ENCODE results near the gene DNM3. TPM values are rescaled to one million over a fixed set of nuclear protein-coding genes. Genes with fewer than 3 reads are reported as not detected.

The DNM3 gene
- polyA plus RNA-seq, 1 of the 3 experiments (the other 2 are of a cell fraction), result 0.43 TPM

- TF ChIP-seq, protein P1, sequence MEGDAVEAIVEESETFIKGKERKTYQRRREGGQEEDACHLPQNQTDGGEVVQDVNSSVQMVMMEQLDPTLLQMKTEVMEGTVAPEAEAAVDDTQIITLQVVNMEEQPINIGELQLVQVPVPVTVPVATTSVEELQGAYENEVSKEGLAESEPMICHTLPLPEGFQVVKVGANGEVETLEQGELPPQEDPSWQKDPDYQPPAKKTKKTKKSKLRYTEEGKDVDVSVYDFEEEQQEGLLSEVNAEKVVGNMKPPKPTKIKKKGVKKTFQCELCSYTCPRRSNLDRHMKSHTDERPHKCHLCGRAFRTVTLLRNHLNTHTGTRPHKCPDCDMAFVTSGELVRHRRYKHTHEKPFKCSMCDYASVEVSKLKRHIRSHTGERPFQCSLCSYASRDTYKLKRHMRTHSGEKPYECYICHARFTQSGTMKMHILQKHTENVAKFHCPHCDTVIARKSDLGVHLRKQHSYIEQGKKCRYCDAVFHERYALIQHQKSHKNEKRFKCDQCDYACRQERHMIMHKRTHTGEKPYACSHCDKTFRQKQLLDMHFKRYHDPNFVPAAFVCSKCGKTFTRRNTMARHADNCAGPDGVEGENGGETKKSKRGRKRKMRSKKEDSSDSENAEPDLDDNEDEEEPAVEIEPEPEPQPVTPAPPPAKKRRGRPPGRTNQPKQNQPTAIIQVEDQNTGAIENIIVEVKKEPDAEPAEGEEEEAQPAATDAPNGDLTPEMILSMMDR (IDR thresholded peaks at IDR 0.05), result no peak
Observed at GRCh38 chr1:172411791-172412338, 570.6 kb downstream of the DNM3 start (continued).

DNA sequence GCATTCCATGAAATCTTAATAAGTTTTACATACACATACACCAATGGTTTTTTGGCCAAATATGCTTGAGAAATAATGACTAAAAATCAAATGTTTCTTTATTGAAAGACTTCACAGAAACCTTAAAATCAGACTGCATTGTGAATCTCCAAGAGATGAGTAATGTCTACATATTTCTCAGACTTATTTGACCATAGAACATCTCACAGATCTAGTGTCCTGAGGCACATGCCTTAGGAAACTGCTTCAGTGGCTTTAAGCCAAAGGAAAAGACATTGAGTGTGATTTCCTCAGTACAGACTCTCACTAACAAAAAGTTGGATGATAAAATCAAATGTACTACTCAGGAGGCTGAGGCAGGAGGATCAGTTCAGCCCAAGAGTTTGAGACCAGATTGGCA, 573.0 kb downstream of the DNM3 start:
- no peaks in the 10 kb centered on the region for H3K4me1 ChIP-seq (ENCODE audit: control insufficient read depth in 1 of 2, insufficient read depth in 2 of 2, low read depth in 1 of 2, low read length in 1 of 2)
- ChIA-PET CTCF (interaction anchor here (1.2 kb wide), 1 partner anchor 14 kb away, joined by 3 read pairs; no protein-coding TSS in a partner anchor), POLR2A (no interaction called here)
- H3K4me2 ChIP-seq, result no peak overlapping the region
- H3K4me3 ChIP-seq (ENCODE audit: low read depth in 2 of 2, low read length in 1 of 2), result no peak overlapping the region
- DNase-seq, result no peak
- no peak overlapping the region for H3K27ac ChIP-seq (ENCODE audit: low read depth in 2 of 2, low read length in 1 of 2)
- H2AFZ ChIP-seq (ENCODE audit: low read depth), result no peak overlapping the region
- H3K9ac ChIP-seq, result no peak overlapping the region
- H4K20me1 ChIP-seq (ENCODE audit: insufficient read depth), result no peaks in the 10 kb centered on the region
- H3F3A ChIP-seq (replicated peaks; ENCODE audit: insufficient read depth), result peaks cover 5% of the 10 kb centered on the region
- H3K9me2 ChIP-seq, result no peaks in the 10 kb centered on the region
- H3K9me3 ChIP-seq, result no peaks in the 10 kb centered on the region
- H3K36me3 ChIP-seq (replicated peaks in 1 of 2; ENCODE audit: control insufficient read depth in 1 of 2, insufficient read depth in 2 of 2, low read length in 1 of 2), result peaks cover 0 to 5% of the 10 kb centered on the region in 2 experiments
- no peaks in the 10 kb centered on the region for H3K79me2 ChIP-seq (ENCODE audit: insufficient read depth)
- TF ChIP-seq RXRA (IDR thresholded peaks at IDR 0.05; ENCODE audit: borderline replicate concordance, low read depth) (no peak), ZBTB33 (IDR thresholded peaks at IDR 0.05; ENCODE audit: borderline replicate concordance, low read depth) (no peak), NRF1 (IDR thresholded peaks at IDR 0.05; ENCODE audit: low read depth, low read length) (no peak), JUND (IDR thresholded peaks at IDR 0.05) (no peak), RFX5 (IDR thresholded peaks at IDR 0.05; ENCODE audit: low read length) (no peak), GATA2 (CRISPR knock-in tag; IDR thresholded peaks at IDR 0.05) (no peak), SIN3A (IDR thresholded peaks at IDR 0.05; ENCODE audit: borderline replicate concordance, low read depth, low read length) (no peak), EP300 (IDR thresholded peaks at IDR 0.05; ENCODE audit: borderline replicate concordance in 1 of 2, low read depth in 1 of 2, low read length in 1 of 2) (no peak), RAD21 (IDR thresholded peaks at IDR 0.05; ENCODE audit: low read length) (no peak), ELF1 (IDR thresholded peaks at IDR 0.05) (no peak), PBX3 (IDR thresholded peaks at IDR 0.05) (no peak), FOXJ3 (CRISPR knock-in tag; IDR thresholded peaks at IDR 0.05) (no peak), MEF2A (IDR thresholded peaks at IDR 0.05; ENCODE audit: borderline replicate concordance, low read depth) (no peak), YY1 (IDR thresholded peaks at IDR 0.05; ENCODE audit: low read depth) (no peak)
- TF ChIP-seq, protein P1 (IDR thresholded peaks at IDR 0.05), result no peak
- TF ChIP-seq, protein P2, sequence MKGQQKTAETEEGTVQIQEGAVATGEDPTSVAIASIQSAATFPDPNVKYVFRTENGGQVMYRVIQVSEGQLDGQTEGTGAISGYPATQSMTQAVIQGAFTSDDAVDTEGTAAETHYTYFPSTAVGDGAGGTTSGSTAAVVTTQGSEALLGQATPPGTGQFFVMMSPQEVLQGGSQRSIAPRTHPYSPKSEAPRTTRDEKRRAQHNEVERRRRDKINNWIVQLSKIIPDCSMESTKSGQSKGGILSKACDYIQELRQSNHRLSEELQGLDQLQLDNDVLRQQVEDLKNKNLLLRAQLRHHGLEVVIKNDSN (IDR thresholded peaks at IDR 0.05; ENCODE audit: borderline replicate concordance, low read depth), result no peak
- TF ChIP-seq, protein P3, sequence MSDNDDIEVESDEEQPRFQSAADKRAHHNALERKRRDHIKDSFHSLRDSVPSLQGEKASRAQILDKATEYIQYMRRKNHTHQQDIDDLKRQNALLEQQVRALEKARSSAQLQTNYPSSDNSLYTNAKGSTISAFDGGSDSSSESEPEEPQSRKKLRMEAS (IDR thresholded peaks at IDR 0.05; ENCODE audit: low read depth), result no peak
- H3K27me3 ChIP-seq (ENCODE audit: insufficient read depth), result no peaks in the 10 kb centered on the region
